NCI-H1092 treated with DMSO at 0.1 percent for 48 hours (cell line): ENCODE measurements around the gene ZNF792.
"Not testable (repeated sequence)": the region's sequence is repeated elsewhere in the genome, so short reads cannot be mapped to it uniquely, and the experiment has no call there.

ENCODE experiments used
- DNase-seq: peaks from one replicate; lab custom pipeline; 2025; lab: John Stamatoyannopoulos, UW

The ZNF792 gene

DNA sequence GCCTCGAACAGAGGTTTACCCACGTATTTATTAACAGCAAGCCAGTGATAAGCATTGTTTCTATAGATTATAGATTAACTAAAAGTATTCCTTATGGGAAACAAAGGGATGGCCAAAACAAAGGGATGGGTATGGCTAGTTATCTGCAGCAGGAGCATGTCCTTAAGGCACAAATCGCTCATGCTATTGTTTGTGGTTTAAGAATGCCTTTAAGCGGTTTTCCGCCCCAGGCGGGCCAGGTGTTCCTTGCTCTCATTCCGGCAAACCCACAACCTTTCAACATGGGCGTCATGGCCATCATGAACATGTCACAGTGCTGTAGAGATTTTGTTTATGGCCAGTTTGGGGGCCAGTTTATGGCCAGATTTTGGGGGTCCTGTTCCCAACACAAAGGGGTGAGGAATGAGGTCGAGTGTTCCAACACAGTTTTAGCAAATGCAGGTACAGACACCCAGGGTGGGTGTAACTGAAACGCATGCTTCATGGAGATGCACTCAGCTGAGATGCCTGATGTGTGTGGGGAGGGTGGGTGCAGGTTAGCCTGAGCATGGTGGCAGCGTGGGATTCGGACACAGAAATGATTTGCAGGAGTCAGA lies 6.3 kb upstream of the ZNF792 start:
- not testable (repeated sequence) for DNase-seq

GRCh38 chr19:34969721-34970120 lies 5.7 kb upstream of the ZNF792 start:
- DNase-seq = no peak

- no peak for DNase-seq
Observed at GRCh38 chr19:34967551-34967950, 3.5 kb upstream of the ZNF792 start.

GRCh38 chr19:34965505-34965904 lies 1.5 kb upstream of the ZNF792 start:
- DNase-seq = not testable (repeated sequence)

- DNase-seq = no peak
Observed at GRCh38 chr19:34964598-34964997, 569 bp upstream of the ZNF792 start.

- no peak for DNase-seq
Observed at GRCh38 chr19:34962687-34963572, 1.1 kb downstream of the ZNF792 start.

GRCh38 chr19:34961775-34962686 lies 2.0 kb downstream of the ZNF792 start:
- no peak for DNase-seq

GRCh38 chr19:34960940-34961679 lies 2.9 kb downstream of the ZNF792 start:
- DNase-seq = no peak

GRCh38 chr19:34960103-34960805 lies 3.8 kb downstream of the ZNF792 start:
- DNase-seq = no peak

GRCh38 chr19:34959021-34959420 lies 5.0 kb downstream of the ZNF792 start:
- no peak for DNase-seq

DNA sequence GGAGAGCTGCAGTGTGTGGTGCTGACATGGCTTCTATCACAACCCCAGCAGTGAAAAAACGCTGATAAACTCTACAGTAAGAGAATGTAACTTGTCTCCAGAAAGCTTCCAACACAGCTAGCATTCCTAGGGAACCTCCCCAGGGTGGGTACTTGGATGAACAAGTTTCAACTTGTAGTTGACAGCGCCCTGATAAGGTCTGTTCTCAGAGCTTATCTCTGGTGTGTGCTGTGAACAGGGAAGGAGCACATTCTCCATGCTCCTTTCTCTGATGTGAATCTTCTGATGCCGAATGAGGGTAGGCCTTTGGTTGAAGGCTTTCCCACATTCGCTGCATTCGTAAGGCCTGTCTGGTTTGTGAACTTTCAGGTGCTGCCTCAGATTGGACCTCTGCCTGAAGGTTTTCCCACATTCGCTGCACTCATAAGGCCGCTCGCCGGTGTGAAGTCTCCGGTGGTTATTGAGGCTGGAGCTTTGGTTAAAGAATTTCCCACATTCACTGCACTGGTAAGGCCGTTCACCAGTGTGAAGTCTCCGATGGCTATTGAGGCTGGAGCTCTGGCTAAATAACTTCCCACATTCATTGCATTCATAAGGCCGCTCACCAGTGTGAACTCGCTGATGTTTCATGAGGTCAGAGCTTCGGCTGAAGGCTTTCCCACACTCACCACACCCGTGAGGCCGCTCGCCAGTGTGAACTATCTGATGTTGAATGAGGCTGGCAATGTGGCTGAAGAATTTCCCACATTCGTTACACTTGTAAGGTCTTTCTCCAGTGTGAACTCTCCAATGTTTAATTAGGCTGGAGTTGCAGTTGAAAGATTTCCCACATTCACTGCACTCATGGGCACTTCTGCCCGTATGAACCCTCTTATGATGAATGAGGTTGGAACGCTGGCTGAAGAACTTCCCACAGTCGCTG lies 5.9 kb downstream of the ZNF792 start:
- no peak for DNase-seq

- no peak for DNase-seq
Observed at GRCh38 chr19:34953092-34953491, 10.9 kb downstream of the ZNF792 start.

GRCh38 chr19:34943861-34944573 lies 20.0 kb downstream of the ZNF792 start:
- no peak for DNase-seq

DNA sequence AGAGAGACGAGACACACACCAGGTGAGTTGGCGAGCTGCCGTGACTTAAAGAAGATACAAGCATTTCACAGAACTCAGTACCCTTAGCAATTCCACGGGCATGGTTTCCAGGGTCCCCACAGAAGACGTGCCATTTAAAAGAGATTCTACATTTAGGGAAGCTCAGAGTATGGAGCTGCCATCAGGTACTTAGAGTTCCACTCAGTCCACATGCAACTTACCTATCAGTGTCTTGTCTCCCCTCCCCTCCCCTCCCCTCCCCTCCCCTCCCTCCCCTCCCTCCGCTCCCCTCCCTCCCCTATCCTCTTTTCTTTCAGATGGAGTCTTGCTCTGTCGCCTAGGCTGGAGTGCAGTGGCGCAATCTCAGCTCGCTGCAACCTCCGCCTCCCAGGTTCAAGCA lies 25.1 kb downstream of the ZNF792 start:
- no peak for DNase-seq

GRCh38 chr19:34936184-34936583 lies 27.8 kb downstream of the ZNF792 start:
- no peak for DNase-seq

DNA sequence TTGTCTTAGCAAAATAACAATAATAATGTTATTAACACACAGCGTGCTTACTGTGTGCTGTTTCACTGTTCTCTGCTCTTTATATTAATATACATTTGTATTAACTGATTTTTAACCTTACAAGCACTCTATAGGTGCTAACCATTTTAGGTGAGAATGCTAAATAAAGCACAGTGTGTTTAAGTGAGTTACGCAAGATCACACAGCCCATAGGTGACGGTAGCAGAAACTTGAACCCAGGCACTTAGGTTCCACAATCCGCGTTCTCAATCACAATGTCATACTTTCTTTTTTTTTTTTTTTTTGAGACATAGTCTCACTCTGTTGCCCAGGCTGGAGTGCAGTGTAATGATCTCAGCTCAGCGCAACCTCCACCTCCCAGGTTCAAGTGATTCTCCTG lies 31.5 kb downstream of the ZNF792 start:
- no peak for DNase-seq

DNA sequence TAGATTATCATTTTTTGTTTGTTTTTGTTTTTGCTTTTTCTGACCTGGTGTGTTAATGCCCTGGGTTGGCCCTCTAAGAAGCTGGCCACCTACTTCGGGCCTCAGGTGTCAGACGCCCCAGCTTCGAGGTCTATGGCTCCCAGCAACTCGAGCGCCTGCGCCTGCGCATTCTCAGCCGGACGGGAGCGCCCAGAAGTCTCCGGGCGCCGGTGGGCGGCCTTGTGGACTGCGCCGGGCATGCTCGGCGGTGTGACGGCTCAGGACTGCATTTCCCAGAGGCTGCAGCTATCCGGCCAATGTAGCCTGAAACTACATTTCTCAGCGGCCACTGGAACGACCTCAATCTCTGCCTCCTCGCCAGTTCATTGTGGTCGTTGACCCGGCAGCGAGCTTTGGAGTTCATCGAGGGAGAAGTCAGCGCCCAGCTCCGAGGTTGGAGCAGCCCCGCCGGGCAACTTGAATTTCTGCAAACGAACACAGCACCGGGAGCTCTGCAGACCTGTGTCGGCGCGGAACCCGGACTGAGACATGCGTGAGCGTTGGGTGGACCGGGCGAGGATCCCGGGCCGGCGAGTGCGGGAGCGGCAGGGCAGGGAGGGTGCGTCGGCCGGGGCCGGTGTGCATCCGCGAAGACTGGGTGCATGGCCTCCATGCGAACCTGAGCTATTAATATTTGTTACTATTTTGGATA lies 37.2 kb downstream of the ZNF792 start, which contains the start of gene ZNF30:
TSS of gene ZNF30 (plus strand) at position 219 of the 691 bp plus-strand sequence. CDS start 3,045 bp downstream, outside the sequence.
- DNase-seq = peak; percentile 85

GRCh38 chr19:34926361-34926684 lies 37.7 kb downstream of the ZNF792 start:
- DNase-seq = no peak
